ENCODE data around the gene CCDC43. TPM values are rescaled to one million over a fixed set of nuclear protein-coding genes. Genes with fewer than 3 reads are reported as not detected.

CCDC43 gene
- total and polyA plus RNA-seq, 12 donors = 10.6 to 42.0 (median 18.2) TPM

- DNase-seq = no peak
- Histone ChIP-seq H3K36me3 (replicated peaks in 1 of 2) (no peaks in the 10 kb centered on the region), H3K27ac (no peak overlapping the region), H3K9me3 (replicated peaks in 1 of 3) (no peaks in the 10 kb centered on the region), H3K27me3 (no peaks in the 10 kb centered on the region), H3K4me1 (replicated peaks in 1 of 2) (no peaks in the 10 kb centered on the region), H3K4me3 (no peak overlapping the region)
- no peak for TF ChIP-seq POLR2A (IDR thresholded peaks at IDR 0.05)
- TF ChIP-seq, protein P1, sequence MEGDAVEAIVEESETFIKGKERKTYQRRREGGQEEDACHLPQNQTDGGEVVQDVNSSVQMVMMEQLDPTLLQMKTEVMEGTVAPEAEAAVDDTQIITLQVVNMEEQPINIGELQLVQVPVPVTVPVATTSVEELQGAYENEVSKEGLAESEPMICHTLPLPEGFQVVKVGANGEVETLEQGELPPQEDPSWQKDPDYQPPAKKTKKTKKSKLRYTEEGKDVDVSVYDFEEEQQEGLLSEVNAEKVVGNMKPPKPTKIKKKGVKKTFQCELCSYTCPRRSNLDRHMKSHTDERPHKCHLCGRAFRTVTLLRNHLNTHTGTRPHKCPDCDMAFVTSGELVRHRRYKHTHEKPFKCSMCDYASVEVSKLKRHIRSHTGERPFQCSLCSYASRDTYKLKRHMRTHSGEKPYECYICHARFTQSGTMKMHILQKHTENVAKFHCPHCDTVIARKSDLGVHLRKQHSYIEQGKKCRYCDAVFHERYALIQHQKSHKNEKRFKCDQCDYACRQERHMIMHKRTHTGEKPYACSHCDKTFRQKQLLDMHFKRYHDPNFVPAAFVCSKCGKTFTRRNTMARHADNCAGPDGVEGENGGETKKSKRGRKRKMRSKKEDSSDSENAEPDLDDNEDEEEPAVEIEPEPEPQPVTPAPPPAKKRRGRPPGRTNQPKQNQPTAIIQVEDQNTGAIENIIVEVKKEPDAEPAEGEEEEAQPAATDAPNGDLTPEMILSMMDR (IDR thresholded peaks at IDR 0.05) = no peak
- intact Hi-C loops (cut with DNase I) = no loop called here
Measured at GRCh38 chr17:44647736-44648135, 41.8 kb downstream of the CCDC43 start.

GRCh38 chr17:44646280-44646679, 43.3 kb downstream of the CCDC43 start:
- H3K27me3 ChIP-seq = no peaks in the 10 kb centered on the region
- no peak overlapping the region for H3K27ac ChIP-seq
- DNase-seq = no peak
- intact Hi-C loops (cut with DNase I) = no loop called here
- TF ChIP-seq POLR2A (IDR thresholded peaks at IDR 0.05) = no peak
- TF ChIP-seq, protein P1 (IDR thresholded peaks at IDR 0.05) = no peak
- H3K9me3 ChIP-seq (replicated peaks in 1 of 3) = no peaks in the 10 kb centered on the region
- H3K36me3 ChIP-seq (replicated peaks in 1 of 2) = no peaks in the 10 kb centered on the region
- no peak overlapping the region for H3K4me3 ChIP-seq
- no peaks in the 10 kb centered on the region for H3K4me1 ChIP-seq (replicated peaks in 1 of 2)
- 77 to 85% (median 80%) methylated on average over 4 of the region's 4 CpGs for WGBS, 4 donors

GRCh38 chr17:44645341-44645740, 44.2 kb downstream of the CCDC43 start:
- no peaks in the 10 kb centered on the region for H3K36me3 ChIP-seq (replicated peaks in 1 of 2)
- H3K4me1 ChIP-seq (replicated peaks in 1 of 2) = no peaks in the 10 kb centered on the region
- no peak overlapping the region for H3K27ac ChIP-seq
- H3K27me3 ChIP-seq = no peaks in the 10 kb centered on the region
- intact Hi-C loops (cut with DNase I) = no loop called here
- TF ChIP-seq, protein P1 (IDR thresholded peaks at IDR 0.05) = no peak
- no peak for TF ChIP-seq POLR2A (IDR thresholded peaks at IDR 0.05)
- no peak for DNase-seq
- no peak overlapping the region for H3K4me3 ChIP-seq
- WGBS, 4 donors = 75 to 87% (median 81%) methylated on average over 9 to 12 of the region's 12 CpGs
- no peaks in the 10 kb centered on the region for H3K9me3 ChIP-seq (replicated peaks in 1 of 3)

DNA sequence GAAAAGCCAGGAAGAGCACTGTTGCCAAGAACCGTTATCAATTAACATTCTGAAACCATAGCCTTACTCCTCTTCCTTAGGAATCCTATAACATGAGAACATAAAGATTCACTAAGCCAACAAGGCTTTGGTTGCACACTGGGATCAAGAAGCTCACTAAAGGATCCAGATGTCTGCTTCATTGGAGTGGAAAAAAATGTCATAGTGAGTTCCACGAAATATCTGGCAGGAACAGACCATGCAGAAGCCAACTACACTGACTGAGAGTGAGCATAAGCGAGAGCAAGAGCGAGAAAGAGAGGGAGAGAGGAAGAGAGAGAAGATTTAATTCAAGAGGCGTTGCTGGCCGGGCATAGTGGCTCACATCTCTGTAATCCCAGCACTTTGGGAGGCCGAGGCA, 46.7 kb downstream of the CCDC43 start:
- intact Hi-C loops (cut with DNase I) = no loop called here
- Histone ChIP-seq H3K27me3 (no peaks in the 10 kb centered on the region), H3K4me3 (no peak overlapping the region), H3K36me3 (replicated peaks in 1 of 2) (no peaks in the 10 kb centered on the region), H3K27ac (no peak overlapping the region), H3K4me1 (replicated peaks in 1 of 2) (no peaks in the 10 kb centered on the region), H3K9me3 (replicated peaks in 1 of 3) (no peaks in the 10 kb centered on the region)
- WGBS, 4 donors = 59 to 70% (median 66%) methylated on average over 7 of the region's 7 CpGs
- TF ChIP-seq POLR2A (IDR thresholded peaks at IDR 0.05) = no peak
- TF ChIP-seq, protein P1 (IDR thresholded peaks at IDR 0.05) = no peak
- no peak for DNase-seq
